Esophagus muscularis mucosa (tissue), 4 donors: ENCODE data around the gene TNMD. TPM values are rescaled to one million over a fixed set of nuclear protein-coding genes. Genes with fewer than 3 reads are reported as not detected.

Experiments used
- DNase-seq: peaks from one replicate; pipeline ENCODE4 v3.0.0-alpha.2; 2017; ENCODE audit errors: extremely low spot score
- H3K27ac ChIP-seq, 4 donors: fragments of 200-600 bp; sonication (generic); replicated peaks in 1 of 4; 1 replicate in 3 of 4; 2 replicates in 1 of 4; pipeline ENCODE4 v1.5.1; 2016 to 2019; ENCODE audit warnings: mild to moderate bottlenecking in 1 of 4
- H3K27me3 ChIP-seq, 4 donors: fragments of 200-600 bp; sonication (generic); one replicate each; pipeline versions ENCODE4 v1.5.1 to v1.6.0; 2016 to 2019
- H3K36me3 ChIP-seq, 4 donors: fragments of 200-600 bp; sonication (generic); one replicate each; pipeline ENCODE4 v1.5.1; 2016 to 2019
- H3K4me1 ChIP-seq, 4 donors: fragments of 200-600 bp; sonication (generic); one replicate each; pipeline ENCODE4 v1.5.1; 2016 to 2019
- H3K4me3 ChIP-seq, 4 donors: fragments of 200-600 bp; sonication (generic); 1 replicate in 2 of 4; 2 replicates in 2 of 4; pipeline ENCODE4 v1.5.1; 2016 to 2019; ENCODE audit warnings: mild to moderate bottlenecking in 4 of 4, moderate library complexity in 1 of 4
- H3K9me3 ChIP-seq, 4 donors: fragments of 200-600 bp; sonication (generic); 1 replicate in 3 of 4; 2 replicates in 1 of 4; pipeline ENCODE4 v1.5.1; 2016 to 2019
- EP300 ChIP-seq: sonication (generic); formaldehyde crosslinking; IDR thresholded peaks from one replicate; pipeline ENCODE4 v1.6.1; 2017; ENCODE audit warnings: antibody characterized with exemption
- POLR2A ChIP-seq: fragments of 450-650 bp; IDR thresholded peaks from one replicate; pipeline ENCODE4 v1.6.1; 2017; ENCODE audit warnings: antibody characterized with exemption, moderate library complexity, mild to moderate bottlenecking, low read depth
- POLR2AphosphoS5 ChIP-seq, 2 donors: sonication (generic); formaldehyde crosslinking; IDR thresholded peaks; one replicate each; pipeline ENCODE4 v1.6.1; 2017; ENCODE audit warnings: antibody characterized with exemption in 2 of 2
- WGBS: methylation state at CpG from one replicate; pipeline ENCODE4 v1.1.5; 2018; 5-methylcytosine and 5-hydroxymethylcytosine counted together
- intact Hi-C: fragments of 100-400 bp; cut with DNase I; formaldehyde crosslinking; loops from one replicate; pipeline ENCODE4 v1.15.1; 2023
- total RNA-seq, 4 donors: library from RNA; depleted of rRNA; stranded (reverse); fragments of >200 nt; gene quantifications; one replicate each; pipeline versions ENCODE4 v1.1.0 to v1.2.1, GENCODE V29; 2016
- TF ChIP-seq, protein P1 (sequence below), 3 experiments: fragments of 200-600 bp in 2 of 3; fragments of 450-650 bp in 1 of 3; sonication (generic) in 2 of 3; IDR thresholded peaks; one replicate each; pipeline ENCODE4 v1.5.1; 2017 to 2019; ENCODE audit warnings: antibody characterized with exemption in 3 of 3, mild to moderate bottlenecking in 2 of 3, moderate library complexity in 1 of 3

The TNMD gene
- total RNA-seq, 4 donors from 2014 or later: 0.33 to 0.58 TPM; not detected in 2

DNA sequence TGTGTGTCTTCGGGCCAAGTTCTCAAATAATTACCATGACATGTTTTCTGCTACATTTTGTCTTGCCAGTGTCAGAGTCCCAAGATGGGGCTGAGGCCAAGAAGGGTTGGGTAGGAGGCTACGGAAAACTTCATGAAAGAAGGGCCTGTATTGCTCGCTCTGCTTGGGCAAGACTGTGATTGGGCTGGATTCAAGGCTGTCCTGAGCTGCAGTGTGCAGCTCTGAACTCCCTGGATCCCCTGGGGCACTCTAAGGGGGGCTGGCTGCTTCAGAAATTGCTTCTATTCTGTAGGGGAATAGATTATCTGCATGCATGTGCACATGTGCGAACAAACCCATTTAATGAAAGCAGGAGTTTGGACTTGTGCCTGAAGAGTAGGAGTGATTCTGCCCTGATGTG is 38.3 kb downstream of the TNMD start:
- H3K36me3 ChIP-seq: no peaks in the 10 kb centered on the region
- DNase-seq: no peak
- no peak overlapping the region for H3K4me3 ChIP-seq
- H3K9me3 ChIP-seq: no peaks in the 10 kb centered on the region
- intact Hi-C loops: no loop called here
- TF ChIP-seq POLR2AphosphoS5 (IDR thresholded peaks at IDR 0.05) (no peak), EP300 (no peak), POLR2A (no peak)
- TF ChIP-seq, protein P1, sequence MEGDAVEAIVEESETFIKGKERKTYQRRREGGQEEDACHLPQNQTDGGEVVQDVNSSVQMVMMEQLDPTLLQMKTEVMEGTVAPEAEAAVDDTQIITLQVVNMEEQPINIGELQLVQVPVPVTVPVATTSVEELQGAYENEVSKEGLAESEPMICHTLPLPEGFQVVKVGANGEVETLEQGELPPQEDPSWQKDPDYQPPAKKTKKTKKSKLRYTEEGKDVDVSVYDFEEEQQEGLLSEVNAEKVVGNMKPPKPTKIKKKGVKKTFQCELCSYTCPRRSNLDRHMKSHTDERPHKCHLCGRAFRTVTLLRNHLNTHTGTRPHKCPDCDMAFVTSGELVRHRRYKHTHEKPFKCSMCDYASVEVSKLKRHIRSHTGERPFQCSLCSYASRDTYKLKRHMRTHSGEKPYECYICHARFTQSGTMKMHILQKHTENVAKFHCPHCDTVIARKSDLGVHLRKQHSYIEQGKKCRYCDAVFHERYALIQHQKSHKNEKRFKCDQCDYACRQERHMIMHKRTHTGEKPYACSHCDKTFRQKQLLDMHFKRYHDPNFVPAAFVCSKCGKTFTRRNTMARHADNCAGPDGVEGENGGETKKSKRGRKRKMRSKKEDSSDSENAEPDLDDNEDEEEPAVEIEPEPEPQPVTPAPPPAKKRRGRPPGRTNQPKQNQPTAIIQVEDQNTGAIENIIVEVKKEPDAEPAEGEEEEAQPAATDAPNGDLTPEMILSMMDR (IDR thresholded peaks at IDR 0.05): no peak
- H3K4me1 ChIP-seq: no peaks in the 10 kb centered on the region
- H3K27ac ChIP-seq: no peak overlapping the region
- WGBS: 82% methylated on average over 4 of the region's 4 CpGs
- no peaks in the 10 kb centered on the region for H3K27me3 ChIP-seq

GRCh38 chrX:100625985-100626491 is 41.3 kb downstream of the TNMD start:
- intact Hi-C loops: no loop called here
- no peak for TF ChIP-seq EP300
- TF ChIP-seq, protein P1 (IDR thresholded peaks at IDR 0.05): no peak
- Histone ChIP-seq H3K27me3 (no peaks in the 10 kb centered on the region), H3K9me3 (no peaks in the 10 kb centered on the region), H3K36me3 (peaks cover 0 to 12% (median 0%) of the 10 kb centered on the region in 4 donors), H3K4me1 (no peaks in the 10 kb centered on the region), H3K27ac (no peak overlapping the region), H3K4me3 (no peak overlapping the region)
- no peak for DNase-seq
- WGBS: 71% methylated on average over 5 of the region's 5 CpGs

DNA sequence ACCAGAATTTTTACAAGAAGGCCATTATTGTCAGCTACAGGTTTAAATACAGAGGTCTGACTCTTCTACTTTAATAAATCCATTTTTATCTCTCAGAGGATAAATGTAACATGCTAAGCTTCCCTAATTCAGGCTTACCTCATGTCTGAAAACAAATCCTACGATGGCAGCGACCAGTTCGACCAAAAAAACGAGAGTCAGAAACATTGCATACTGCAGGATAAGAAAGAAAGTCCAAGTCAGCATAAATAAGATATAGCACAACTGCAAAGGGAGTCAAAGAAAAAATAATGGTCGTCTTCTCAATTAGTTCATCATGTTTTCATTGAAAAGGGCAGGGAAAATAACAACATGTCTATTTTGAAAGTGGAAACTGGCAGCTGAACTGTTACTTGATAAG is 50.3 kb downstream of the TNMD start:
- intact Hi-C loops: loop anchor here (5.0 kb wide), 1 partner anchor 123 kb away; no protein-coding TSS in a partner anchor
- 59% methylated on average over 5 of the region's 5 CpGs for WGBS
- H3K36me3 ChIP-seq: peaks cover 0 to 16% (median 0%) of the 10 kb centered on the region in 4 donors

GRCh38 chrX:100635989-100636320 is 51.2 kb downstream of the TNMD start:
- TF ChIP-seq, protein P1 (IDR thresholded peaks at IDR 0.05): no peak
- no peak for TF ChIP-seq POLR2A
- no peak for TF ChIP-seq POLR2AphosphoS5 (IDR thresholded peaks at IDR 0.05)
- no peak for TF ChIP-seq EP300
- Histone ChIP-seq H3K4me1 (peaks cover 0 to 4% (median 0%) of the 10 kb centered on the region in 4 donors), H3K9me3 (no peaks in the 10 kb centered on the region), H3K4me3 (peak overlapping the region; percentile 57 to 63 (median 60)), H3K36me3 (peaks cover 0 to 8% (median 0%) of the 10 kb centered on the region in 4 donors), H3K27ac (peak overlapping the region; percentile 56 to 68 (median 65)), H3K27me3 (no peaks in the 10 kb centered on the region)
- 44% methylated on average over 6 of the region's 8 CpGs for WGBS
- intact Hi-C loops: loop anchor here (5.0 kb wide), 1 partner anchor 124 kb away; no protein-coding TSS in a partner anchor
- DNase-seq: no peak

More for the DNA sequence above, 50.3 kb downstream of the TNMD start:
- no peak overlapping the region for H3K27ac ChIP-seq
- TF ChIP-seq, protein P1 (IDR thresholded peaks at IDR 0.05): no peak
- TF ChIP-seq POLR2A (no peak), POLR2AphosphoS5 (IDR thresholded peaks at IDR 0.05) (no peak), EP300 (no peak)
- no peak overlapping the region for H3K4me3 ChIP-seq
- peaks cover 0 to 4% (median 0%) of the 10 kb centered on the region in 4 donors for H3K4me1 ChIP-seq
- no peaks in the 10 kb centered on the region for H3K27me3 ChIP-seq
- no peak for DNase-seq
- no peaks in the 10 kb centered on the region for H3K9me3 ChIP-seq
